ENCODE results near the gene AK9. TPM values are rescaled to one million over a fixed set of nuclear protein-coding genes. Genes with fewer than 3 reads are reported as not detected.

The AK9 gene
- total and polyA plus RNA-seq, 2 experiments from 2014 or later = 10.1 to 15.2 TPM

DNA sequence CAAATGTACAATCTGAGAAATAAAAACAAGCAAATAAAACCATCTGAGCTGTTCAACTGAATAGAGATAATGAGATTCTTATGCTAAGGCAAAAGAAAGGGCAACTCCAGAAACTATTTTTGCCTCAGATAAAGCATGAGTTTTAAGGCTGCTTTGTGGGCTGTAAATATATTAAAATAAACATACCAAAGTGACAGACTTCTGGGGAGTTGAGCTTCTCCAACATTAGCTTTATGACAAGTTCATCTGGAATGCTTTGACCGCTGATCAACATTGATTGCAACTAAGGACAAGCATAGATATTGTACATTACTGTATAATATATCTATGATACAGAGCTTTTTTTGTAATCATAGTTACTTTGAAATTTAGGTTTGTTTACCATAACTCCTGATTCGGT, 19.3 kb downstream of the AK9 start:
- no peaks in the 10 kb centered on the region for H3K9me3 ChIP-seq (ENCODE audit: low read depth)
- H4K20me1 ChIP-seq (ENCODE audit: insufficient read depth, poor library complexity, severe bottlenecking) = no peaks in the 10 kb centered on the region
- H3K36me3 ChIP-seq (replicated peaks; ENCODE audit: insufficient read depth, low read depth) = no peaks in the 10 kb centered on the region
- no peaks in the 10 kb centered on the region for H3K27me3 ChIP-seq
- H3K4me1 ChIP-seq (ENCODE audit: insufficient read depth) = no peaks in the 10 kb centered on the region
- H2AFZ ChIP-seq = no peak overlapping the region
- TF ChIP-seq EZH2phosphoT487 (IDR thresholded peaks at IDR 0.05; ENCODE audit: low read depth, severe bottlenecking, unreplicated experiment) = no peak
- TF ChIP-seq, protein P1, sequence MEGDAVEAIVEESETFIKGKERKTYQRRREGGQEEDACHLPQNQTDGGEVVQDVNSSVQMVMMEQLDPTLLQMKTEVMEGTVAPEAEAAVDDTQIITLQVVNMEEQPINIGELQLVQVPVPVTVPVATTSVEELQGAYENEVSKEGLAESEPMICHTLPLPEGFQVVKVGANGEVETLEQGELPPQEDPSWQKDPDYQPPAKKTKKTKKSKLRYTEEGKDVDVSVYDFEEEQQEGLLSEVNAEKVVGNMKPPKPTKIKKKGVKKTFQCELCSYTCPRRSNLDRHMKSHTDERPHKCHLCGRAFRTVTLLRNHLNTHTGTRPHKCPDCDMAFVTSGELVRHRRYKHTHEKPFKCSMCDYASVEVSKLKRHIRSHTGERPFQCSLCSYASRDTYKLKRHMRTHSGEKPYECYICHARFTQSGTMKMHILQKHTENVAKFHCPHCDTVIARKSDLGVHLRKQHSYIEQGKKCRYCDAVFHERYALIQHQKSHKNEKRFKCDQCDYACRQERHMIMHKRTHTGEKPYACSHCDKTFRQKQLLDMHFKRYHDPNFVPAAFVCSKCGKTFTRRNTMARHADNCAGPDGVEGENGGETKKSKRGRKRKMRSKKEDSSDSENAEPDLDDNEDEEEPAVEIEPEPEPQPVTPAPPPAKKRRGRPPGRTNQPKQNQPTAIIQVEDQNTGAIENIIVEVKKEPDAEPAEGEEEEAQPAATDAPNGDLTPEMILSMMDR (IDR thresholded peaks at IDR 0.05; ENCODE audit: poor library complexity) = no peak
- TF ChIP-seq EZH2 (IDR thresholded peaks at IDR 0.05; ENCODE audit: borderline replicate concordance) = no peak
- DNase-seq (ENCODE audit: low spot score) = no peak
- no peak overlapping the region for H3K27ac ChIP-seq
- WGBS (ENCODE audit: low lambda C conversion rate, missing lambda C conversion rate) = 79% methylated on average over 2 of the region's 2 CpGs
- H3K9me2 ChIP-seq (replicated peaks; ENCODE audit: insufficient read depth) = no peaks in the 10 kb centered on the region
- no peaks in the 10 kb centered on the region for H3K79me2 ChIP-seq
- no peak overlapping the region for H3K4me2 ChIP-seq
- no peak overlapping the region for H3K4me3 ChIP-seq

DNA sequence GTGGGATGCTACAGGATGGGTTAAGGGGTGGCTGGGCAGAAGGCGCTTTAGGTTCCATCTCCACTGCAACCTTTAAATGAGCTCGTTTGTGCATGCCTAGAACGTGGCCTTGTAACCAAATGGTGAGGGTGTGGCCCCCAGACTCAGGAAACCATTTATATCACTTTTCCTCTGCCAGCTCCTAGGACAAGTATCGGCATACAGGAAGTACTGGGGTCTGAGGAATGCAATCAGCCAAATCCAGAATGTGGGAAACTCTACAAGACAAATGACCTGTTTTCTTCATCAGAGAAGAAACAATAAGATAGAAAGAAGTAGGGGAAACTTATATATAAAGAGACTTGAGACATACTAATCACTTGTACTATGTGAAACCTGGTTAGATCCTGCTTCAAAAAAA, 21.2 kb downstream of the AK9 start:
- Histone ChIP-seq H3K27me3 (no peaks in the 10 kb centered on the region), H3K27ac (no peak overlapping the region), H3K36me3 (replicated peaks; ENCODE audit: insufficient read depth, low read depth) (no peaks in the 10 kb centered on the region), H2AFZ (no peak overlapping the region), H3K9me2 (replicated peaks; ENCODE audit: insufficient read depth) (no peaks in the 10 kb centered on the region), H3K4me1 (ENCODE audit: insufficient read depth) (no peaks in the 10 kb centered on the region), H3K9me3 (ENCODE audit: low read depth) (no peaks in the 10 kb centered on the region), H3K4me2 (no peak overlapping the region), H3K79me2 (no peaks in the 10 kb centered on the region), H3K4me3 (no peak overlapping the region), H4K20me1 (ENCODE audit: insufficient read depth, poor library complexity, severe bottlenecking) (no peaks in the 10 kb centered on the region)
- DNase-seq (ENCODE audit: low spot score) = no peak
- TF ChIP-seq EZH2 (IDR thresholded peaks at IDR 0.05; ENCODE audit: borderline replicate concordance) (no peak), EZH2phosphoT487 (IDR thresholded peaks at IDR 0.05; ENCODE audit: low read depth, severe bottlenecking, unreplicated experiment) (no peak)
- TF ChIP-seq, protein P1 (IDR thresholded peaks at IDR 0.05; ENCODE audit: poor library complexity) = no peak
- WGBS (ENCODE audit: low lambda C conversion rate, missing lambda C conversion rate) = 86% methylated on average over 4 of the region's 4 CpGs

DNA sequence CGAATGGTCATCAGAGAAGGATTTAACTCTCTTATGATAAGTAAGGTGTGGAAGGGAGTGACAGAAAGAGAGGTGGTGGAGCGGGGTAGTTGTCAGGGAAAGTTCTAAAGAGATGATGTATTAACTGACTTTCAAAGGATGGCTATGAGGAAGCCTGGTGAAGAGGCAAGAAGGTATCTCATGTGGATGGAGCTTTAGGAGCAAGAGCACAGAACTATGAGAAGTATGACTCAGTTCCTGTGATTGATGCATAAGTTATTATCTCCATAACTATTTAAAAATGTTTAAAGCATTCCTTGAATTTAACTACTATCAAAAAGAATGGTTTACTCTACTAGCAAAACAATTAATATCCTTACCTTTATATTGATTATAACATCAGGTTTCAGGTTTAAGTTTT, 28.8 kb downstream of the AK9 start:
- 89% methylated on average over 2 of the region's 2 CpGs for WGBS (ENCODE audit: low lambda C conversion rate, missing lambda C conversion rate)
- Histone ChIP-seq H3K9me3 (ENCODE audit: low read depth) (no peaks in the 10 kb centered on the region), H3K9me2 (replicated peaks; ENCODE audit: insufficient read depth) (no peaks in the 10 kb centered on the region), H3K36me3 (replicated peaks; ENCODE audit: insufficient read depth, low read depth) (no peaks in the 10 kb centered on the region), H3K4me2 (no peak overlapping the region), H3K27ac (no peak overlapping the region), H3K27me3 (no peaks in the 10 kb centered on the region), H3K79me2 (no peaks in the 10 kb centered on the region), H3K4me1 (ENCODE audit: insufficient read depth) (no peaks in the 10 kb centered on the region), H2AFZ (no peak overlapping the region), H4K20me1 (ENCODE audit: insufficient read depth, poor library complexity, severe bottlenecking) (no peaks in the 10 kb centered on the region), H3K4me3 (no peak overlapping the region)
- no peak for DNase-seq (ENCODE audit: low spot score)
- TF ChIP-seq, protein P1 (IDR thresholded peaks at IDR 0.05; ENCODE audit: poor library complexity) = no peak
- TF ChIP-seq EZH2phosphoT487 (IDR thresholded peaks at IDR 0.05; ENCODE audit: low read depth, severe bottlenecking, unreplicated experiment) (no peak), EZH2 (IDR thresholded peaks at IDR 0.05; ENCODE audit: borderline replicate concordance) (no peak)

All from hepatocyte (in vitro differentiated cells).